GM23338 (cell line): Measurements from ENCODE around the gene TAOK3. TPM values are rescaled to one million over a fixed set of nuclear protein-coding genes. Genes with fewer than 3 reads are reported as not detected.

ENCODE experiments used
- ATAC-seq: fragments of 200-7000 bp; cut with Tn5 transposase; 3 replicates; pipeline ENCODE4 v1.9.1; 2020
- DNase-seq: peaks from one replicate; pipeline ENCODE4 v3.0.0-alpha.2; 2015; ENCODE audit warnings: low spot score
- H2AFZ ChIP-seq: fragments of 200-600 bp; sonication (generic); 2 replicates; pipeline ENCODE4 v1.8.0; 2016; ENCODE audit warnings: antibody characterized with exemption, mild to moderate bottlenecking, moderate library complexity
- H3F3A ChIP-seq: fragments of 200-600 bp; sonication (generic); replicated peaks from 2 replicates; pipeline ENCODE4 v1.8.0; 2017; ENCODE audit warnings: antibody characterized with exemption, mixed run types, low read depth
- H3K27ac ChIP-seq: fragments of 200-600 bp; sonication (generic); 2 replicates; pipeline ENCODE4 v1.6.1; 2016; ENCODE audit warnings: low read depth
- H3K27me3 ChIP-seq: fragments of 200-600 bp; sonication (generic); 2 replicates; pipeline ENCODE4 v1.8.0; 2016; ENCODE audit warnings: mild to moderate bottlenecking, mixed run types, moderate library complexity; ENCODE audit not compliant: insufficient read depth
- H3K36me3 ChIP-seq: fragments of 200-600 bp; sonication (generic); 2 replicates; pipeline ENCODE4 v1.8.0; 2016; ENCODE audit warnings: mild to moderate bottlenecking; ENCODE audit not compliant: insufficient read depth
- H3K4me1 ChIP-seq: fragments of 200-600 bp; sonication (generic); 2 replicates; pipeline ENCODE4 v1.8.0; 2016; ENCODE audit warnings: mild to moderate bottlenecking, moderate library complexity; ENCODE audit not compliant: insufficient read depth
- H3K4me2 ChIP-seq: fragments of 200-600 bp; sonication (generic); 2 replicates; pipeline ENCODE4 v1.7.1; 2017; ENCODE audit warnings: mixed run types
- H3K4me3 ChIP-seq: fragments of 200-600 bp; sonication (generic); 2 replicates; pipeline ENCODE4 v1.6.1; 2016; ENCODE audit warnings: mixed run types
- H3K79me2 ChIP-seq: fragments of 200-600 bp; sonication (generic); replicated peaks from 2 replicates; pipeline ENCODE4 v1.8.0; 2017; ENCODE audit warnings: mild to moderate bottlenecking; ENCODE audit not compliant: insufficient read depth
- H3K9me2 ChIP-seq: fragments of 200-600 bp; sonication (generic); 2 replicates; pipeline ENCODE4 v1.8.0; 2017; ENCODE audit not compliant: insufficient read depth
- H4K20me1 ChIP-seq: fragments of 200-600 bp; sonication (generic); replicated peaks from 2 replicates; pipeline ENCODE4 v1.8.0; 2017; ENCODE audit warnings: mild to moderate bottlenecking; ENCODE audit not compliant: insufficient read depth
- H3K27ac Mint-ChIP-seq: 2 replicates; pipeline ENCODE4 v1.8.0; 2020; ENCODE audit warnings: inconsistent platforms, mild to moderate bottlenecking, moderate library complexity, mixed read lengths
- H3K27me3 Mint-ChIP-seq: 3 replicates; pipeline ENCODE4 v1.8.0; 2022; ENCODE audit warnings: low read depth, mild to moderate bottlenecking, moderate library complexity, mixed read lengths, inconsistent platforms; ENCODE audit not compliant: insufficient read depth, poor library complexity
- H3K36me3 Mint-ChIP-seq: 3 replicates; pipeline ENCODE4 v1.8.0; 2021; ENCODE audit warnings: low read depth, mild to moderate bottlenecking, inconsistent platforms, moderate library complexity, mixed read lengths
- H3K4me1 Mint-ChIP-seq: 3 replicates; pipeline ENCODE4 v1.8.0; 2020; ENCODE audit warnings: mild to moderate bottlenecking, inconsistent platforms, mixed read lengths
- H3K4me3 Mint-ChIP-seq: 3 replicates; pipeline ENCODE4 v1.8.0; 2021; ENCODE audit warnings: moderate library complexity, mild to moderate bottlenecking, inconsistent platforms, mixed read lengths
- H3K9me3 Mint-ChIP-seq: 3 replicates; pipeline ENCODE4 v1.8.0; 2020; ENCODE audit warnings: moderate library complexity, mild to moderate bottlenecking, inconsistent platforms, mixed read lengths
- CREB1 ChIP-seq: fragments of 250-450 bp; sonication (Bioruptor Pico); IDR thresholded peaks from 2 replicates; pipeline ENCODE4 v1.5.0; 2020; ENCODE audit warnings: low read depth, mild to moderate bottlenecking, moderate library complexity
- CTCF ChIP-seq, 2 experiments: fragments of 200-600 bp in 1 of 2; sonication (generic) in 1 of 2; conservative IDR thresholded peaks; 2 replicates each; pipeline versions ENCODE4 v1.5.1 to v1.6.1; 2016 to 2017; ENCODE audit warnings: antibody characterized with exemption in 2 of 2, low read depth in 2 of 2, mild to moderate bottlenecking in 2 of 2, moderate library complexity in 1 of 2
- EZH2 ChIP-seq: fragments of 200-600 bp; sonication (generic); IDR thresholded peaks from one replicate; pipeline ENCODE4 v1.8.0; 2017; ENCODE audit warnings: antibody characterized with exemption, mild to moderate bottlenecking, low read depth; ENCODE audit not compliant: unreplicated experiment
- EZH2phosphoT487 ChIP-seq: fragments of 200-600 bp; sonication (generic); IDR thresholded peaks from one replicate; pipeline ENCODE4 v1.8.1; 2018; ENCODE audit warnings: antibody characterized with exemption; ENCODE audit not compliant: unreplicated experiment
- NANOG ChIP-seq: IDR thresholded peaks from 2 replicates; pipeline ENCODE4 v1.6.1; 2016; ENCODE audit warnings: antibody characterized with exemption, borderline replicate concordance
- REST ChIP-seq: IDR thresholded peaks from one replicate; pipeline ENCODE4 v1.6.1; 2018; ENCODE audit warnings: antibody characterized with exemption; ENCODE audit not compliant: unreplicated experiment
- ZNF114 ChIP-seq: fragments of 250-450 bp; sonication (Bioruptor Pico); IDR thresholded peaks from 2 replicates; pipeline ENCODE4 v1.5.0; 2020; ENCODE audit warnings: mild to moderate bottlenecking, moderate library complexity
- ZNF331 ChIP-seq: fragments of 250-450 bp; sonication (Bioruptor Pico); IDR thresholded peaks from 2 replicates; pipeline ENCODE4 v1.5.0; 2020; ENCODE audit warnings: low read depth, mild to moderate bottlenecking, moderate library complexity
- ZNF462 ChIP-seq: fragments of 250-450 bp; sonication (Bioruptor Pico); IDR thresholded peaks from 2 replicates; pipeline ENCODE4 v1.5.0; 2020; ENCODE audit warnings: mild to moderate bottlenecking, moderate library complexity
- polyA plus RNA-seq: library from polyadenylated mRNA; unstranded; fragments of >200 nt; fragmentation: Nextera tagmentation; extraction: Ambion mirVana; gene quantifications from 2 replicates; pipeline ENCODE4 v1.2.1, GENCODE V29; 2016
- total RNA-seq: library from RNA; depleted of rRNA; stranded (reverse); fragments of >200 nt; shearing (Covaris generic); gene quantifications from 2 replicates; pipeline ENCODE4 v1.2.3, GENCODE V29; 2014

TAOK3 gene
- total and polyA plus RNA-seq, 2 experiments from 2014 or later: 7.6 to 20.4 TPM

GRCh38 chr12:118119449-118119879, 253.2 kb downstream of the TAOK3 start:
- Mint-ChIP-seq H3K4me1 (peaks cover 30% of the 10 kb centered on the region), H3K36me3 (peaks cover 26% of the 10 kb centered on the region), H3K4me3 (peak overlapping the region; percentile 52), H3K27ac (peak overlapping the region; percentile 99), H3K9me3 (peaks cover 13% of the 10 kb centered on the region), H3K27me3 (peaks cover 18% of the 10 kb centered on the region)
- Histone ChIP-seq H3K4me3 (peak overlapping the region; percentile 26), H3K4me1 (peaks cover 12% of the 10 kb centered on the region), H3K27ac (peak overlapping the region; percentile 96), H3K27me3 (no peaks in the 10 kb centered on the region), H3F3A (peaks cover 17% of the 10 kb centered on the region), H4K20me1 (no peaks in the 10 kb centered on the region), H3K4me2 (peak overlapping the region; percentile 2), H3K9me2 (no peaks in the 10 kb centered on the region), H3K36me3 (0 out of 2 replicates have a peak, but pooled peaks cover 5% of the 10 kb centered on the region), H3K79me2 (no peaks in the 10 kb centered on the region), H2AFZ (no peak overlapping the region)
- ATAC-seq (peak; percentile 74), DNase-seq (peak; percentile 77)
- TF ChIP-seq EZH2: no peak
- TF ChIP-seq EZH2phosphoT487: no peak
- TF ChIP-seq CREB1 (CRISPR knock-in tag): no peak
- TF ChIP-seq CTCF (conservative IDR thresholded peaks at IDR 0.05; ENCODE audit: low read depth in 2 of 2): peak; percentile 68 to 69

GRCh38 chr12:118109088-118109487, 263.6 kb downstream of the TAOK3 start:
- ATAC-seq: peak; percentile 37
- no peak overlapping the region for H2AFZ ChIP-seq
- no peak for DNase-seq
- no peaks in the 10 kb centered on the region for H3K9me2 ChIP-seq
- H3K4me2 ChIP-seq: no peak overlapping the region
- no peaks in the 10 kb centered on the region for H4K20me1 ChIP-seq
- no peaks in the 10 kb centered on the region for H3K27me3 ChIP-seq
- no peaks in the 10 kb centered on the region for H3K36me3 ChIP-seq
- peaks cover 18% of the 10 kb centered on the region for H3K4me1 ChIP-seq
- H3K79me2 ChIP-seq: peaks cover 10% of the 10 kb centered on the region; the same call in 1 of the 2 replicates
- no peak overlapping the region for H3K27ac Mint-ChIP-seq
- TF ChIP-seq NANOG (no peak), ZNF114 (CRISPR knock-in tag) (no peak), ZNF331 (no peak), ZNF462 (no peak), REST (peak; percentile 61)
- H3K36me3 Mint-ChIP-seq: peaks cover 5% of the 10 kb centered on the region; the same call in 2 of the 3 replicates
- peaks cover 9% of the 10 kb centered on the region for H3F3A ChIP-seq
- H3K27ac ChIP-seq: no peak overlapping the region; the same call in 1 of the 2 replicates
- H3K27me3 Mint-ChIP-seq: peaks cover 2% of the 10 kb centered on the region
- H3K4me3 Mint-ChIP-seq: no peak overlapping the region
- peaks cover 5% of the 10 kb centered on the region; the same call in 2 of the 3 replicates for H3K9me3 Mint-ChIP-seq
- H3K4me3 ChIP-seq: no peak overlapping the region
- H3K4me1 Mint-ChIP-seq: peaks cover 8% of the 10 kb centered on the region
